Measurements from ENCODE around the gene OR4D10.
"Not testable (repeated sequence)": the region's sequence is repeated elsewhere in the genome, so short reads cannot be mapped to it uniquely, and the experiment has no call there.

The OR4D10 gene

GRCh38 chr11:59473015-59473414 lies at the start of gene OR4D10:
OR4D10 (plus strand) TSS chr11:59473315; CDS start chr11:59477430, 4,115 bp downstream.
- no peak for DNase-seq

DNA sequence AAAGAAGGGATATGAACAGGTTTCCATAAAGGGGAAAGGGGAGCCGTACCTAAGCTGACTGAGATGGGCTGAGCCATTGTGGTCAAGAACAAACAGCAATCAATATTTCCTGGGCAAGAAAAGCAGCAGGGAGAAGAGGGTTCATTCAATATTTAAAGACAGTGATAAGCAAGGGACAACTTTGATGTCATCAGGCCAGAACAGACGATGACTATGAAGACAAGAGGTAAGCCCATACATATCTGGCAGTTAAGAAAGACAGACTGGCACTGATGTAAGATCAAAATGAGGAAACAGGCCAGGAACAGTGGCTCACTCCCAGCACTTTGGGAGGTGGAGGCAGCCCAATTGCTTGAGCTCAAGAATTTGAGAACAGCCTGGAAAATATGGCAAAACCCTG lies 49.3 kb upstream of the OR4D10 start:
- DNase-seq: no peak

DNA sequence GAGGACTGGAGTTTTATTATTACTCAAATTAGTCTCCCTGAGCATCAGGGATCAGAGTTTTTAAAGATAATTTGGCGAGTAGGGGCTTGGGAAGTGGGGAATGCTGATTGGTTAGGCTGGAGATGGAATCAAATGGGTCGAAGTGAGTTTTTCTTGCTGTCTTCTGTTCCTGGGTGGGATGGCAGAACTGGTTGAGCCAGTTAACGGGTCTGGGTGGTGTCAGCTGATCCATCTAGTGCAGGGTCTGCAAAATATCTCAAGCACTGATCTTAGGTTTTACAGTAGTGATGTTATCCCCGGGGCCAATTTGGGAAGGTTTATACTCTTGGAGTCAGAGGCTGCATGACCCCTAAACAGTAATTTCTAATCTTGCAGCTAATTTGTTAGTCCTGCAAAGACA lies 48.0 kb upstream of the OR4D10 start:
- DNase-seq: no peak

DNA sequence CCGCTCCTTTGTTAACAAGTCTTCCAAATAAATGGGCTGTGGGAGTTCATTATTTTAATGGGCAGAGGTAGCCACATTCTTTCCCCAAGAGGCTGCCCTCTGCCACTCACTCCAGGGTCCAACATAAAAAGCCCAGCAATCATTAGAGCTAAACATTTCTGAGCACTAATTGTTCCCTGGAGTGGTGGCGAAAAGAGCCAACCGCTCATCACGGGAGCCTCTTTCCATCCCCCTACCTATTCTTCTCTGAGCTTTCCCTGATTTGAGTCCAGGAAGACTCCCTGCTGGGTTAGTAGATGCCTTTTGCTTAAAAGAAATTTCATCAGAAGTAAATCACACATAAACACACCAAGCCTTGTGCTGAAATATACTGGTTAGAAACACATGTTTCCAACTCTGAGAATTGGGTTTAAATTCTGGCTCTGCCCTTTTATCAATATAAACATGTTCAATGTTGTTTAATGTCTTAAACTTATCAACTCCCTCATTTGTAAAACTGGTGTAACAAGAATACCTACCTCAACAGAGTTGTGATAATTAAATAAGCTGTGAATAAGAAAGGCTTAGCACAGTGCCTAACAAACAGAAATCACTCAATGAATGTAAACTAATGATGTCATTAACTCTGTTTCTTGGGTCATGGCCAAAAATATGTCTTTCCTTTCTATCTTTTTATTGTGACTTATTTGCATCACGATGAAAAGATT lies 46.6 kb upstream of the OR4D10 start, which contains the start of gene OR5A2:
Gene OR5A2, minus strand, starts transcription at position 53 of the 707 bp plus-strand sequence. CDS start 3,460 bp downstream, outside the sequence.
- DNase-seq: no peak

DNA sequence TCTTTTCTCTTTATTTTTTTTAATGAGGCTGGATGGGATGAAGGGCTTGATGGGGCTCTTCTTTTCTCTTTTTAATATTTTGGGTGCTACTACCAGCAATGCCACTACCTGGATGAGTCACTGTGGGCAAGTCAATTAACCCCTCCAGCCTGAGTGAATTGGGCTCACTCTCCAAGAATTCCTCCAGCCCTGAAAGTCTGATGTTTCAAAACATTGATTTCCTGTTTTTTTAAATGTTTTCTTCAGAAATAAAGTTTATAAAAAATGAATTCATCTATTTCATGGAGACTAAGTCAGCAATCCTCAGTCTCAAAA lies 46.1 kb upstream of the OR4D10 start:
- DNase-seq: no peak

- no peak for DNase-seq
These were observed 43.1 kb upstream of the OR4D10 start for GRCh38 chr11:59429924-59430516.

GRCh38 chr11:59436169-59436568 lies 36.9 kb upstream of the OR4D10 start, which contains the start of gene OR5A1:
OR5A1 (plus strand) TSS chr11:59436469; CDS start chr11:59443169, 6,700 bp downstream.
- DNase-seq: no peak

DNA sequence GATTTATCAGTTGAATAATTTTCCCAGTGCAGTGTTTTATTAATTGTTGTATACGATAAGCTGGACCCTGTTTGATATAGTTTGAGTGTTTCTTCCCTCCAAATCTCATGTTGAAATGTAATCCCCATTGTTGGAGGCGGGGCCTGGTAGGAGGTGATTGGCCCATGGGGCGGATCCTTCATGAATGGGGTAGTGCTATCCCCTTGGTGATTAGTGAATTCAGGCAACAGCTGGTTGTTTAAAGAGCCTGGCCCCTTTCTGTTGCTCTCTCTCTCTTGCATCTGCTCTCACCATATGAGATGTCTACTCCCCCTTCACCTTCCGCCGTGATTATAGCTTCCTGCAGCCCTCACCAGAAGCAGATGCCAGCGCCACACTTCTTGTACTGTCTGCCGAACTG lies 35.3 kb upstream of the OR4D10 start:
- DNase-seq: no peak

DNA sequence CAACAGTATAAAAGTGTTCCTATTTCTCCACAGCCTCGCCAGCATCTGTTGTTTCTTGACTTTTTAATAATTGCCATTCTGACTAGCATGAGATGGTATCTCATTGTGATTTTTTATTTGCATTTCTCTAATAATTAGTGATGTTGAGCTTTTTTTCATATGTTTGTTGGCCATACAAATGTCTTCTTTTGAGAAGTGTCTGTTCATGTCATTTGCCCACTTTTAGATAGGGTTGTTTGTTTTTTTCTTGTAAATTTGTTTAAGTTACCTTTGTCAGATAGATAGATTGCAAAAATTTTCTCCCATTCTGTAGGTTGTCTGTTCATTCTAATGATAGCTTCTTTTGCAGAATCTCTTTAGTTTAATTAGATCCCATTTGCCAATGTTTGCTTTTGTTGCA lies 27.5 kb upstream of the OR4D10 start:
- not testable (repeated sequence) for DNase-seq

- DNase-seq: no peak
These were observed 24.6 kb upstream of the OR4D10 start for GRCh38 chr11:59448484-59448883.

DNA sequence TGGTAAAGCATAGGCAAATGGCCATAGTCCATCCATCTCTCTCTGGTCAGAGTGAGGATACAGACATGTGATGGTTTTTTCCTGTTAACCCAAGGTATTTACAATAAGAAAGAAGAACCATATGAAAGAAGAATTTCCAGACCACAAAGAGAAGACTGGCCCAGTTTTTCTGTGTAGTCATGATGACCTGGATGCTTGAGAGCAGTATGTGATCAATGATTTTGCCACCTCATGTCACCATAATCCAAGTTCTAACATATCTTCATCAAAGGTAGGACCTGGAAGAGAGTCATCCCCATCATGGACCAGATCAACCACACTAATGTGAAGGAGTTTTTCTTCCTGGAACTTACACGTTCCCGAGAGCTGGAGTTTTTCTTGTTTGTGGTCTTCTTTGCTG lies 16.5 kb upstream of the OR4D10 start, which contains the start of gene OR4D6:
Gene OR4D6, plus strand, starts transcription at position 301 of the 400 bp plus-strand sequence. Its CDS starts 0 bp downstream, at position 301.
- DNase-seq: no peak

- no peak for DNase-seq
These were observed 13.2 kb upstream of the OR4D10 start for GRCh38 chr11:59459916-59460315.

DNA sequence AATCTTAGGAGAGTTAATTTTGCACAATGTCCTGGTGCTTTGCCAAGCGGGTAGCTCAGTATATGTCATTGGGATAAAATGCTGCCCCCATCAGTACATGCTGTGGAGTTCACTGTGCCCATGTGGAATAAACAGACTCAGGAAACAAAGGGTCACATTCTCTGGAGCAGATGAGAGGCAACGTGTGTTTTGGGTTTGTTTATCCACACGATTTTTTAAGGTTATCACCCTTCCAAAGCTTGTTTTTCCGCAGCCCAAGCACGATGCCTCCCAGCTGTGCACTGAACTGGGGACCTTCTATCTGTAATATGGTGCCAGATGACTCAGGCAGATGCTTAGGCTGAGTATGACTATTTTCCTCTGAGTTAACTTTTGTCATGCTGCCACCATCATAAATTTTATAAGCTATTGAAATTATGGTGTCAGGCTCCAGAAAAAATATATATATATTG lies 9.9 kb upstream of the OR4D10 start:
- no peak for DNase-seq

DNA sequence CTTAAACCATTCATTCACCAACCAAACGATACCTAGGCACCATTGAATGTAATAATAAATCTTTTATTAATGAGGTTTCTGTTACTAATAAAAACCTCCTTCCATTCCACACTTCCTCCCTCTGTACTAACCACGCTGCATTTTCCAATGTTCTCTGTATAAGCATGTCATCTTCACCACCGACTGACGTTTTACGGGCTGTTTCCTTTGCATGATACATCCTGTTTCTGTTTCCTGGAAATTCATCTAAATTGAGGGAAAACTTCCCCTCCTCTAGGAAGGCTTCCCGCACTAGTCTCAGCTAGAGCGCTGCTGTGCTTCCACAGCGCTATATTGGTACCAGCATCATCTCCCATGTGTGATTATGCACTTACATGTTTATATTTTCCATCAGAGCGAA lies 2.1 kb downstream of the OR4D10 start:
- no peak for DNase-seq

DNA sequence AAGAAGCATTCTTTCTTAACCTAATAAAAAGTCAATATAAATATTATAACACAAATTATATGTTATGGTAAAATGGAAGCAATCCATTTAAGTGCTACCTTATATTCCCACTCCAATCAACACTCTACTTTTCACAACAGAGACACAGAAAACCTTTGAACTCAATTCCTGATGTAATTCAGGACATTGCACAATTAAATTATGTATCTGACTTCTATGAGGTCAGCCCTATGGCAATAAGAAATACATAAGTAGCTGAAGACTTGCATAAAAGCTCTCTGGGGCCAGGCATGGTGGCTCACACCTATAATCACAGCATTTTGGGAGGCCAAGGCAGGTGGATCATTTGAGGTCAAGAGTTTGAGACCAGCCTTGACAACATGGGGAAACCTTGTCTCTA lies 6.8 kb downstream of the OR4D10 start:
- no peak for DNase-seq

- no peak for DNase-seq
These were observed 7.2 kb downstream of the OR4D10 start for GRCh38 chr11:59480359-59480758.

GRCh38 chr11:59501931-59502330 lies 28.8 kb downstream of the OR4D10 start:
- no peak for DNase-seq

DNA sequence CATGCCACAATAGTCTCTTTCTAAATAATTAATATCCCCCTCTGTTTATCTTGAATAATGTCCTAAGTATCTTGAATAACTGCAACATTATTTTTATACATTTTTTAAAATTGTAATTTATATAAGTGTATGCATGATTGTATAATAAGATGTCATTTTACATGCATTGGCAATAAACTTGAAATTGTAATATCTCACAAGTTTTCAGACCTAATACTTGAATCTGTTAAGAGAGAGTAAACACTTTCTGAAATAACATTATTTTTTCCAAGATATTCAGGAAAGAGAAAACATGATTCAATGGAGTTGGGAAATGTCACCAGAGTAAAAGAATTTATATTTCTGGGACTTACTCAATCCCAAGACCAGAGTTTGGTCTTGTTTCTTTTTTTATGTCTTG lies 30.2 kb downstream of the OR4D10 start, which contains the start of gene OR4D11:
Gene OR4D11, plus strand, starts transcription at position 301 of the 400 bp plus-strand sequence. Its CDS starts 0 bp downstream, at position 301.
- DNase-seq: no peak

GRCh38 chr11:59510941-59511589 lies 38.0 kb downstream of the OR4D10 start, which contains the start of gene OR4D9:
OR4D9 (plus strand) TSS chr11:59511539; CDS start chr11:59514913, 3,374 bp downstream.
- DNase-seq: no peak

GRCh38 chr11:59511675-59512074 lies 38.6 kb downstream of the OR4D10 start:
- DNase-seq: no peak

DNA sequence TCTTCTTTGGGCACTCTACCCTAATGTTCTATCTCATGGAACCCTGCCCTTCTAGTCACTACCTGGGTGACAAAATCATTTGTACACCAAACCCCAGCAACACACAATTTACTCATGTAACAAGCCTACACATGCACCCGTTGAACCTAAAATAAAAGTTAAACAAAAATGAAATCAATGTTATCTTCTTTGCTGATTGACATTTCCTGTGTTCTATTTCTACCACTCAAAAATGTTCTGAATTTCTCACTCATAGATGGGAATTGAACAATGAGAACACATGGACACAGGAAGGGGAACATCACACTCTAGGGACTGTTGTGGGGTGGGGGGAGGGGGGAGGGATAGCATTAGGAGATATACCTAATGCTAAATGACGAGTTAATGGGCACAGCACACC lies 47.0 kb downstream of the OR4D10 start:
- not testable (repeated sequence) for DNase-seq

DNA sequence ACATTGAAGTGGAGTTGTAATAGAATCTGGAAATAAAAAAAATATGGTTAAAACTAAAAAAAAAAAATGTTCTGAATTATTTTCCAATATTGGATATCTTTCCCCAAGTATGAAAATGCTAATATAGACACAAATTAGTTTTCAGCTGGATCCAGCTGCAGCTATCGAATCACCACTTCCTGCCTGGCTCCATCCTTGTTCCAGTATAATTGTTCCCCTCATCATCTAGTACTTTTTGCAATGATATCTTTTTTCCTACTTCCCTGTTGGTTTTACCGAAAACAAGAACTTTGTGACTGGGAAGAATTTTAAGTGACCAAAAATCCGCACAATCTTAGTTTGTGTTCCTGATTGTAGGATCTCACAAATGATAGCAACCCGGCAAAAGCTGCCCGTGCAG lies 47.6 kb downstream of the OR4D10 start:
- DNase-seq: no peak

DNA sequence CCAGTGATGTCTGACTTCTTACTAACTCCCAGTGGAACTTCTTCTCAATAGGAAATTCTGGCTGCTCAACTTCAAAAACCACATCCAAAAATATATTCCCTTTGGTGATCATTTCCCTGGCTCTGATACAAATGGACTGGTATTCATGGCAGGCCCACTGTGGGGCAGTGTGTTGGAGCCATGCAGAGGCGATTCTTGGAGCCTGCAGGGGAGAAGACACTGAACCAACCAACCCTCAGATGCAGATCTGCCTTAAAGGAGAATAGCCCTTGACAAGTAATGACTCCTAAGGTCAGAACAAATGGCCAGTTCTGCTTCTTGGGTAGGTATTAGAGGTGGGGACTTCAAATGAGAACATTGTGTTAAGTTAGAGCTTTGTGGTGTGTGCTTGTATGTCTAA lies 50.4 kb downstream of the OR4D10 start:
- no peak for DNase-seq

DNA sequence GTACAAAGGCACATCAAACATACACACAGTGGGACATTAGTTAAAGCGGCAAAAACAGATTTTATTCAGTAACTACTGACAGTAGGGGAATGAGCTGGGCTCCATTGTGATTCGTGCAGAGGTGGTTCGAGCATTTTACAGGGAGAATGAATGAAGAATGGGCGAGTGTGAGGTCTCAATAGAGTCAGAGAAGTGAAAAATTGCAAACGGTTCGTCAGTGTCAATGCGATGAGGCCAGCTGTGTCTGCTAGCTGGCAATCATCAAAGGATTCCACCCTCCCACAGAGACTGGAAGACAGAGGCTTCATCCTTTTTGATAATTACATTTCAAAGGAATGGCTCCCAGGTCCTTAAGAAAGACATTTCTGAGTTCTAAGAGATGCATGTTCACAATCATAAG lies 55.6 kb downstream of the OR4D10 start:
- no peak for DNase-seq
